ENCODE results near the gene MAPK8. TPM values are rescaled to one million over a fixed set of nuclear protein-coding genes. Genes with fewer than 3 reads are reported as not detected.

Gene MAPK8
- total RNA-seq, 1 experiment from 2014 or later = 29.7 TPM

GRCh38 chr10:48383393-48383792 is 76.9 kb downstream of the MAPK8 start:
- no peak for DNase-seq
- Histone ChIP-seq H3K9me2 (replicated peaks; ENCODE audit: insufficient read depth, low read length) (no peaks in the 10 kb centered on the region), H3K27me3 (ENCODE audit: low read length) (no peaks in the 10 kb centered on the region), H3K9ac (ENCODE audit: low read length) (no peak overlapping the region), H3K27ac (ENCODE audit: low read length) (no peak overlapping the region), H3K4me1 (ENCODE audit: low read length) (peaks cover 4% of the 10 kb centered on the region), H3K79me2 (ENCODE audit: low read length) (no peaks in the 10 kb centered on the region), H4K20me1 (ENCODE audit: insufficient read depth, low read depth, low read length) (peaks cover 20% of the 10 kb centered on the region), H3K9me3 (ENCODE audit: low read length) (no peaks in the 10 kb centered on the region), H2AFZ (ENCODE audit: low read length) (no peak overlapping the region), H3K4me3 (ENCODE audit: low read length) (no peak overlapping the region), H3K4me2 (ENCODE audit: low read depth, low read length, poor library complexity, severe bottlenecking) (no peak overlapping the region), H3K36me3 (ENCODE audit: insufficient read depth, low read length) (no peaks in the 10 kb centered on the region)

DNA sequence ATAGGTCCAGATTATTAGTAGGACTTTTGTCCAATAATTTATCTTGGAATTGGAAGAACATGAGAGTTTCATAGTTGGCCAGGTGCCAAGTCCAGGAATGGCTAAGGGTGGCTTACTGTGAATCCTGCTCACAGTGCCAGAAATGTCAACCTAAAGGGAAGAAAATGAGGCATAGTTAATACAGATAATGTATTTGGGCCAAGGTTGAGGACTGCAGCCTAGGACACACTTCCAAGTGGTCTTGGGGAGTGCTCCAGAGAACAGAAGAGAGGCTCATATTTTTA is 78.2 kb downstream of the MAPK8 start:
- Histone ChIP-seq H3K27ac (ENCODE audit: low read length) (no peak overlapping the region), H3K9me2 (replicated peaks; ENCODE audit: insufficient read depth, low read length) (no peaks in the 10 kb centered on the region), H3K79me2 (ENCODE audit: low read length) (no peaks in the 10 kb centered on the region), H3K36me3 (ENCODE audit: insufficient read depth, low read length) (no peaks in the 10 kb centered on the region), H3K9ac (ENCODE audit: low read length) (no peak overlapping the region), H3K9me3 (ENCODE audit: low read length) (no peaks in the 10 kb centered on the region), H3K4me1 (ENCODE audit: low read length) (peaks cover 4% of the 10 kb centered on the region), H3K4me2 (ENCODE audit: low read depth, low read length, poor library complexity, severe bottlenecking) (no peak overlapping the region), H3K27me3 (ENCODE audit: low read length) (no peaks in the 10 kb centered on the region), H2AFZ (ENCODE audit: low read length) (no peak overlapping the region), H4K20me1 (ENCODE audit: insufficient read depth, low read depth, low read length) (peaks cover 22% of the 10 kb centered on the region), H3K4me3 (ENCODE audit: low read length) (no peak overlapping the region)
- no peak for DNase-seq

DNA sequence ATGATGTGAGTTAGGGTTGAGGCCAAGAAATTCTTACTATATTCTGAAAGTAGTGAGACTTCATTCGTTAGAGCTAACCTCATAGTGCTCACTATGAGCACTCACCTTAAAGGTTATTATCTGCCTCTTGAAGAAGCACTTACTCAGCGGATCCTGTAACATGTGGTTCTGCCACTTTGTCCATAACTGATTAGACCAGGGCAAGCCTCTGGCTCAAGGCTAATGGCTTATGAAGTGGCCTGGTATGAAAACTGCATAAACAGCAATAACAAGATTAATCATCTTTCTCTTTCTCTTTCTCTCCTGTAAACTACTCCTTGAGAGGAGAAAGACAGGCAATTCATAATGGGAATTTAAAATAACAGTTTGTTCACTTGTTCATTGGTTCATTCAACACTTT is 82.8 kb downstream of the MAPK8 start:
- Histone ChIP-seq H3K9me3 (ENCODE audit: low read length) (no peaks in the 10 kb centered on the region), H3K4me2 (ENCODE audit: low read depth, low read length, poor library complexity, severe bottlenecking) (no peak overlapping the region), H2AFZ (ENCODE audit: low read length) (no peak overlapping the region), H3K27me3 (ENCODE audit: low read length) (no peaks in the 10 kb centered on the region), H3K4me3 (ENCODE audit: low read length) (no peak overlapping the region), H3K9ac (ENCODE audit: low read length) (no peak overlapping the region), H4K20me1 (ENCODE audit: insufficient read depth, low read depth, low read length) (peaks cover 30% of the 10 kb centered on the region), H3K27ac (ENCODE audit: low read length) (no peak overlapping the region), H3K9me2 (replicated peaks; ENCODE audit: insufficient read depth, low read length) (no peaks in the 10 kb centered on the region), H3K4me1 (ENCODE audit: low read length) (0 out of 2 replicates have a peak, but pooled peaks cover 2% of the 10 kb centered on the region), H3K36me3 (ENCODE audit: insufficient read depth, low read length) (no peaks in the 10 kb centered on the region), H3K79me2 (ENCODE audit: low read length) (no peaks in the 10 kb centered on the region)
- DNase-seq = no peak

DNA sequence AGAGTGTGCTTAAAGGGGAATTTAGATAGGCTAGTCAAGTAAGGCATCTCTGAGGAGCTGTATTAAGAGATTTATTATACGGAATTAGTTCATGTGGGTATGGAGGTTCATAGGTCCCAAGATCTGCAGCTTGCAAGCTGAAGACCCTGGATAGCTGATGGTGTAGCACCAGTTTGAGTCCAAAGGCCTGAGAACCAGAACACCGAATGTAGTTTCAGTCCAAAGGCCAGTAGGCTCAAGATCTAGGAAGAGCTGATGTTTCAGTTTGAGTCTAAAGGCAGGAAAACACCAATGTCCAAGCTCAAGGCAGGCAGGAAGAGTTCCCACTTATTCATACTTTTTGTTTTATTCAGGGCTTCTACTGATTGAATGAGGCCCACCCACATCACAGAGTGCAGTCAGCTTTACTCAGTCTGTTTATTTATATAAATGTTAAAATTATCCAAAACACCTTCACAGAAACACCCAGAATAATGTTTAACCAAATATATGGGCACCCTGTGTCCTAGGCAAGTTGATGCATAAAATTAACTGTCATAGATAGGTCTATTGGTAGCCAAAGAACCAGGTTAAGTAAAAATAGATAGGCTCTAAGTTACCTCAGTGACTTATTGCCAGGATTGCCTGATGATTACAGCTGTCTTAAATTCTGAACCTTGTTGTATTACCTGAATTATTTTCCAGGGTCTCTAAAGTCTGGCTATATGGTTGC is 83.5 kb downstream of the MAPK8 start:
- DNase-seq = no peak
- H4K20me1 ChIP-seq (ENCODE audit: insufficient read depth, low read depth, low read length) = peaks cover 24% of the 10 kb centered on the region
- no peak overlapping the region for H3K9ac ChIP-seq (ENCODE audit: low read length)
- H3K4me3 ChIP-seq (ENCODE audit: low read length) = no peak overlapping the region
- H2AFZ ChIP-seq (ENCODE audit: low read length) = no peak overlapping the region
- no peaks in the 10 kb centered on the region for H3K36me3 ChIP-seq (ENCODE audit: insufficient read depth, low read length)
- H3K4me2 ChIP-seq (ENCODE audit: low read depth, low read length, poor library complexity, severe bottlenecking) = no peak overlapping the region
- H3K9me3 ChIP-seq (ENCODE audit: low read length) = no peaks in the 10 kb centered on the region
- H3K9me2 ChIP-seq (replicated peaks; ENCODE audit: insufficient read depth, low read length) = no peaks in the 10 kb centered on the region
- H3K27ac ChIP-seq (ENCODE audit: low read length) = no peak overlapping the region
- no peaks in the 10 kb centered on the region for H3K27me3 ChIP-seq (ENCODE audit: low read length)
- H3K4me1 ChIP-seq (ENCODE audit: low read length) = 0 out of 2 replicates have a peak, but pooled peaks cover 2% of the 10 kb centered on the region
- no peaks in the 10 kb centered on the region for H3K79me2 ChIP-seq (ENCODE audit: low read length)

DNA sequence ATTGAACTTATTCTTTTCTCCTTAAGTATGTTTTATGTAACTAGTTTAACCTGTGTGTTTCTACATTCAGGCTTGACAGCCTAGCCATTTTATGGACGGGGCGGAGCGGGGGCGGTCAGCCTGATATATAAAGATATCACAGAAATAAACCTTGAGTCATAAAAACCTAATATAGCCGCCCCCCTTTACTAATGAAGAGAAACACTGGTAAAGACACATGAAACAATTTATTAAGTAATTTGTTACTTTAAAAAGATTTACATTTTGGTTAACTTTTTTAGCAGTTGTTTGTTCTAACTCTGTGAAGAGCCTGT is 84.0 kb downstream of the MAPK8 start:
- 0 out of 2 replicates have a peak, but pooled peaks cover 2% of the 10 kb centered on the region for H3K4me1 ChIP-seq (ENCODE audit: low read length)
- no peak overlapping the region for H2AFZ ChIP-seq (ENCODE audit: low read length)
- H3K27me3 ChIP-seq (ENCODE audit: low read length) = no peaks in the 10 kb centered on the region
- no peak for DNase-seq
- H3K4me2 ChIP-seq (ENCODE audit: low read depth, low read length, poor library complexity, severe bottlenecking) = no peak overlapping the region
- H3K79me2 ChIP-seq (ENCODE audit: low read length) = no peaks in the 10 kb centered on the region
- H3K36me3 ChIP-seq (ENCODE audit: insufficient read depth, low read length) = no peaks in the 10 kb centered on the region
- H3K9me2 ChIP-seq (replicated peaks; ENCODE audit: insufficient read depth, low read length) = no peaks in the 10 kb centered on the region
- no peaks in the 10 kb centered on the region for H3K9me3 ChIP-seq (ENCODE audit: low read length)
- no peak overlapping the region for H3K9ac ChIP-seq (ENCODE audit: low read length)
- H3K27ac ChIP-seq (ENCODE audit: low read length) = no peak overlapping the region
- H4K20me1 ChIP-seq (ENCODE audit: insufficient read depth, low read depth, low read length) = peaks cover 20% of the 10 kb centered on the region
- H3K4me3 ChIP-seq (ENCODE audit: low read length) = no peak overlapping the region

- no peaks in the 10 kb centered on the region for H3K79me2 ChIP-seq (ENCODE audit: low read length)
Measured at GRCh38 chr10:48390933-48391845, 84.7 kb downstream of the MAPK8 start.

DNA sequence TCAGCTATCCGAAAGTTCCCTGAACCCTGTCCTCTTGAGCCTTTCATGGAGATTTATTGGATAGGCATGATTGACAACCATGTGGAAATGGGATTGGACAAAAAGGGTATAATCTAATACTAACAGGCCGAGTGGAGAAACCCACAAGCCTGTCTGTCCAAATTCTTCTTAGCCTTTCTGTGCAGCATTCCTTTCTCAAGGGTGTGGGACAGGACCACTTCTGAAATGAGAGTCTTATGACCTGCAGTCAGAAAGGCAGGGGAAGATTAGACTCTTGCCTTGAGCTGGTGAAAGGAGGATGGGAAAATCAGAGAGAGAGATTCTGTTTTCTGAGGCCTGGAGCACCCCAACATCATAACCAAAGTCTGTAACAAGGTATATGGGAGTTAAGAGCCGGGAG is 85.5 kb downstream of the MAPK8 start:
- Histone ChIP-seq H3K27ac (ENCODE audit: low read length) (no peak overlapping the region), H3K36me3 (ENCODE audit: insufficient read depth, low read length) (no peaks in the 10 kb centered on the region), H3K79me2 (ENCODE audit: low read length) (no peaks in the 10 kb centered on the region), H3K4me2 (ENCODE audit: low read depth, low read length, poor library complexity, severe bottlenecking) (no peak overlapping the region), H3K9me2 (replicated peaks; ENCODE audit: insufficient read depth, low read length) (no peaks in the 10 kb centered on the region), H2AFZ (ENCODE audit: low read length) (no peak overlapping the region), H3K9me3 (ENCODE audit: low read length) (no peaks in the 10 kb centered on the region), H3K9ac (ENCODE audit: low read length) (no peak overlapping the region), H3K27me3 (ENCODE audit: low read length) (no peaks in the 10 kb centered on the region), H3K4me1 (ENCODE audit: low read length) (0 out of 2 replicates have a peak, but pooled peaks cover 2% of the 10 kb centered on the region), H3K4me3 (ENCODE audit: low read length) (no peak overlapping the region), H4K20me1 (ENCODE audit: insufficient read depth, low read depth, low read length) (peaks cover 18% of the 10 kb centered on the region)
- DNase-seq = no peak

More at GRCh38 chr10:48390933-48391845, 84.7 kb downstream of the MAPK8 start:
- H2AFZ ChIP-seq (ENCODE audit: low read length) = no peak overlapping the region
- H3K4me2 ChIP-seq (ENCODE audit: low read depth, low read length, poor library complexity, severe bottlenecking) = no peak overlapping the region
- 0 out of 2 replicates have a peak, but pooled peaks cover 2% of the 10 kb centered on the region for H3K4me1 ChIP-seq (ENCODE audit: low read length)
- no peaks in the 10 kb centered on the region for H3K9me3 ChIP-seq (ENCODE audit: low read length)
- H3K9ac ChIP-seq (ENCODE audit: low read length) = no peak overlapping the region
- H3K9me2 ChIP-seq (replicated peaks; ENCODE audit: insufficient read depth, low read length) = no peaks in the 10 kb centered on the region
- no peak overlapping the region for H3K27ac ChIP-seq (ENCODE audit: low read length)
- no peaks in the 10 kb centered on the region for H3K27me3 ChIP-seq (ENCODE audit: low read length)
- no peak overlapping the region for H3K4me3 ChIP-seq (ENCODE audit: low read length)
- no peak for DNase-seq
- H4K20me1 ChIP-seq (ENCODE audit: insufficient read depth, low read depth, low read length) = peaks cover 20% of the 10 kb centered on the region
- H3K36me3 ChIP-seq (ENCODE audit: insufficient read depth, low read length) = no peaks in the 10 kb centered on the region

GRCh38 chr10:48398261-48398660 is 91.8 kb downstream of the MAPK8 start:
- Histone ChIP-seq H3K4me3 (ENCODE audit: low read length) (no peak overlapping the region), H4K20me1 (ENCODE audit: insufficient read depth, low read depth, low read length) (peaks cover 18% of the 10 kb centered on the region; the same call in 1 of the 2 replicates), H3K9ac (ENCODE audit: low read length) (no peak overlapping the region), H2AFZ (ENCODE audit: low read length) (no peak overlapping the region), H3K4me1 (ENCODE audit: low read length) (no peaks in the 10 kb centered on the region), H3K36me3 (ENCODE audit: insufficient read depth, low read length) (no peaks in the 10 kb centered on the region), H3K79me2 (ENCODE audit: low read length) (no peaks in the 10 kb centered on the region), H3K4me2 (ENCODE audit: low read depth, low read length, poor library complexity, severe bottlenecking) (no peak overlapping the region), H3K9me2 (replicated peaks; ENCODE audit: insufficient read depth, low read length) (no peaks in the 10 kb centered on the region), H3K9me3 (ENCODE audit: low read length) (no peaks in the 10 kb centered on the region), H3K27ac (ENCODE audit: low read length) (no peak overlapping the region), H3K27me3 (ENCODE audit: low read length) (no peaks in the 10 kb centered on the region)
- no peak for DNase-seq

Measured in Karpas-422 (cell line).